IMR-90 (cell line): ENCODE measurements around the gene DHDH. TPM values are rescaled to one million over a fixed set of nuclear protein-coding genes. Genes with fewer than 3 reads are reported as not detected.
A peak's percentile ranks its signal among the peaks of the same experiment; 100 is the strongest.

Source experiments
- ATAC-seq: fragments of 200-7000 bp; cut with Tn5 transposase; 2 replicates; pipeline ENCODE4 v1.9.1; 2020; ENCODE audit warnings: low read depth, mild to moderate bottlenecking, moderate library complexity
- BruUV-seq: library from RNA; stranded (reverse); fragments of 400-500 nt; replicated peaks from 2 replicates; lab custom pipeline; 2021; lab: Mats Ljungman, UMichigan
- CTCF ChIA-PET: fragments of 300-600 bp; formaldehyde crosslinking; extraction: SDS; loops from one replicate; lab custom pipeline; 2021; ENCODE audit warnings: antibody characterized with exemption; lab: Yijun Ruan, JAX
- POLR2A ChIA-PET: fragments of 300-600 bp; sonication (Branson Sonifier 250); formaldehyde crosslinking; loops from one replicate; lab custom pipeline; 2022; ENCODE audit warnings: antibody characterized with exemption; ENCODE audit not compliant: unreplicated experiment; lab: Charles Lee
- DNase-seq: peaks from one replicate; pipeline ENCODE4 v3.0.0; 2013
- H2AFZ ChIP-seq: replicated peaks from 2 replicates; pipeline ENCODE3; 2013; ENCODE audit warnings: low read length, mild to moderate bottlenecking; ENCODE audit not compliant: poor library complexity
- H2AK5ac ChIP-seq: 2 replicates; pipeline ENCODE4 v1.6.1; 2013; ENCODE audit warnings: low read depth, low read length, inconsistent platforms
- H2AK9ac ChIP-seq: replicated peaks from 2 replicates; pipeline ENCODE3; 2013; ENCODE audit warnings: mild to moderate bottlenecking, low read depth, low read length, moderate library complexity; ENCODE audit not compliant: poor library complexity
- H2BK120ac ChIP-seq: 2 replicates; pipeline ENCODE4 v1.6.1; 2013; ENCODE audit warnings: low read depth, low read length, inconsistent platforms
- H2BK15ac ChIP-seq: 3 replicates; pipeline ENCODE4 v1.6.1; 2013; ENCODE audit warnings: low read depth, low read length, inconsistent platforms
- H2BK20ac ChIP-seq: 2 replicates; pipeline ENCODE4 v1.6.1; 2013; ENCODE audit warnings: low read depth, mild to moderate bottlenecking, inconsistent platforms, low read length, moderate library complexity
- H2BK5ac ChIP-seq: 2 replicates; pipeline ENCODE4 v1.6.1; 2013; ENCODE audit warnings: mild to moderate bottlenecking, low read depth, low read length, inconsistent platforms; ENCODE audit not compliant: poor library complexity, severe bottlenecking
- H3K14ac ChIP-seq: replicated peaks from 2 replicates; pipeline ENCODE4 v1.6.1; 2013; ENCODE audit warnings: low read depth, low read length, inconsistent platforms
- H3K18ac ChIP-seq: 2 replicates; pipeline ENCODE4 v1.6.1; 2013; ENCODE audit warnings: low read depth, low read length, control low read depth
- H3K23ac ChIP-seq: 2 replicates; pipeline ENCODE4 v1.6.1; 2013; ENCODE audit warnings: low read depth, low read length, inconsistent platforms
- H3K27ac ChIP-seq: 2 replicates; pipeline ENCODE4 v1.5.1; 2013; ENCODE audit warnings: mild to moderate bottlenecking, control low read depth, low read length; ENCODE audit not compliant: insufficient read depth
- H3K27me3 ChIP-seq: 2 replicates; pipeline ENCODE4 v1.6.1; 2013; ENCODE audit warnings: low read length; ENCODE audit not compliant: control insufficient read depth, insufficient read depth
- H3K36me3 ChIP-seq: 2 replicates; pipeline ENCODE4 v1.6.1; 2013; ENCODE audit warnings: low read length, mixed read lengths; ENCODE audit not compliant: control insufficient read depth, insufficient read depth
- H3K4ac ChIP-seq: 2 replicates; pipeline ENCODE4 v1.6.1; 2013; ENCODE audit warnings: low read depth, low read length, inconsistent platforms
- H3K4me1 ChIP-seq: 2 replicates; pipeline ENCODE4 v1.6.1; 2013; ENCODE audit warnings: low read length, mixed read lengths; ENCODE audit not compliant: control insufficient read depth, insufficient read depth
- H3K4me2 ChIP-seq: 2 replicates; pipeline ENCODE4 v1.6.1; 2013; ENCODE audit warnings: low read depth, mild to moderate bottlenecking, control low read depth, low read length, moderate library complexity
- H3K4me3 ChIP-seq: 2 replicates; pipeline ENCODE4 v1.5.1; 2013; ENCODE audit warnings: low read depth, mild to moderate bottlenecking, control low read depth, low read length, moderate library complexity; ENCODE audit not compliant: insufficient read depth
- H3K56ac ChIP-seq: 2 replicates; pipeline ENCODE4 v1.6.1; 2013; ENCODE audit warnings: low read length, inconsistent platforms; ENCODE audit not compliant: insufficient read depth; ENCODE audit errors: extremely low read depth
- H3K79me1 ChIP-seq, 2 experiments: 2 replicates each; pipeline ENCODE4 v1.6.1; 2013; ENCODE audit warnings: low read length in 2 of 2, inconsistent platforms in 1 of 2, low read depth in 1 of 2
- H3K9ac ChIP-seq: 2 replicates; pipeline ENCODE4 v1.6.1; 2013; ENCODE audit warnings: low read depth, low read length, control low read depth
- H3K9me1 ChIP-seq: 2 replicates; pipeline ENCODE4 v1.6.1; 2013; ENCODE audit warnings: low read length, inconsistent platforms; ENCODE audit not compliant: insufficient read depth
- H3K9me3 ChIP-seq: 2 replicates; pipeline ENCODE4 v1.6.1; 2013; ENCODE audit warnings: low read length; ENCODE audit not compliant: control insufficient read depth, insufficient read depth
- H4K20me1 ChIP-seq: 2 replicates; pipeline ENCODE4 v1.6.1; 2013; ENCODE audit warnings: low read length, inconsistent platforms; ENCODE audit not compliant: insufficient read depth
- H4K5ac ChIP-seq: 2 replicates; pipeline ENCODE4 v1.6.1; 2013; ENCODE audit warnings: mild to moderate bottlenecking, low read depth, low read length, control low read depth
- H4K8ac ChIP-seq, 2 experiments: 2 replicates each; pipeline ENCODE4 v1.6.1; 2013; ENCODE audit warnings: low read depth in 2 of 2, low read length in 2 of 2, control low read depth in 1 of 2, inconsistent platforms in 1 of 2
- H4K91ac ChIP-seq: 2 replicates; pipeline ENCODE4 v1.6.1; 2013; ENCODE audit warnings: low read depth, low read length, inconsistent platforms; ENCODE audit not compliant: insufficient read depth
- CHD1 ChIP-seq: IDR thresholded peaks from 2 replicates; pipeline ENCODE4 v1.6.1; 2012; ENCODE audit warnings: low read depth, low read length, improper control_type of control experiment
- MAFK ChIP-seq: IDR thresholded peaks from 2 replicates; pipeline ENCODE4 v1.6.1; 2012; ENCODE audit warnings: low read depth, low read length, improper control_type of control experiment
- MXI1 ChIP-seq: IDR thresholded peaks from 2 replicates; pipeline ENCODE4 v1.6.1; 2012; ENCODE audit warnings: low read depth, mild to moderate bottlenecking, low read length, moderate library complexity, borderline replicate concordance
- POLR2A ChIP-seq: IDR thresholded peaks from 2 replicates; pipeline ENCODE4 v1.6.1; 2012; ENCODE audit warnings: mild to moderate bottlenecking, low read depth, low read length
- RCOR1 ChIP-seq: IDR thresholded peaks from 2 replicates; pipeline ENCODE4 v1.6.1; 2012; ENCODE audit warnings: mild to moderate bottlenecking, low read length, improper control_type of control experiment; ENCODE audit not compliant: insufficient replicate concordance
- WGBS, 2 experiments: methylation state at CpG; one replicate each; pipeline versions ENCODE4 v1.1.5 to v1.1.7; 2013; ENCODE audit warnings: missing lambda C conversion rate in 2 of 2; ENCODE audit not compliant: insufficient read length in 1 of 2; ENCODE audit errors: extremely low coverage in 2 of 2; 5-methylcytosine and 5-hydroxymethylcytosine counted together
- dilution Hi-C: fragments of 300-500 bp; cut with HindIII; formaldehyde crosslinking; loops from one replicate; pipeline ENCODE4 v1.14.3; 2018; ENCODE audit warnings: low sequenced_read_pairs; ENCODE audit not compliant: unreplicated experiment
- in situ Hi-C: fragments of 300-500 bp; cut with MboI; formaldehyde crosslinking; loops from 3 replicates; pipeline ENCODE4 v1.14.3; 2019; ENCODE audit warnings: low sequenced_read_pairs, inconsistent platforms, mixed read lengths
- intact Hi-C: fragments of 100-400 bp; cut with micrococcal nuclease; formaldehyde crosslinking; loops from 2 replicates; pipeline ENCODE4 v1.10.0; 2022
- polyA plus RNA-seq, 3 experiments: library from polyadenylated mRNA; depleted of rRNA; stranded (reverse); fragments of >200 nt; gene quantifications; 2 replicates each; pipeline ENCODE4 v1.2.3, GENCODE V29; 2012; ENCODE audit warnings: low replicate concordance in 1 of 3
- total RNA-seq: library from RNA; depleted of rRNA; stranded (reverse); fragments of >200 nt; gene quantifications from 2 replicates; pipeline ENCODE4 v1.2.3, GENCODE V29; 2012
- TF ChIP-seq, protein P1 (sequence below): fragments of 150-350 bp; IDR thresholded peaks from 2 replicates; pipeline ENCODE4 v1.6.1; 2017; ENCODE audit warnings: mild to moderate bottlenecking, antibody characterized with exemption, low read length, low read depth

The DHDH gene
- total and polyA plus RNA-seq, 2 of the 4 experiments (the other 2 are of a cell fraction): 0.36 to 0.53 TPM

DNA sequence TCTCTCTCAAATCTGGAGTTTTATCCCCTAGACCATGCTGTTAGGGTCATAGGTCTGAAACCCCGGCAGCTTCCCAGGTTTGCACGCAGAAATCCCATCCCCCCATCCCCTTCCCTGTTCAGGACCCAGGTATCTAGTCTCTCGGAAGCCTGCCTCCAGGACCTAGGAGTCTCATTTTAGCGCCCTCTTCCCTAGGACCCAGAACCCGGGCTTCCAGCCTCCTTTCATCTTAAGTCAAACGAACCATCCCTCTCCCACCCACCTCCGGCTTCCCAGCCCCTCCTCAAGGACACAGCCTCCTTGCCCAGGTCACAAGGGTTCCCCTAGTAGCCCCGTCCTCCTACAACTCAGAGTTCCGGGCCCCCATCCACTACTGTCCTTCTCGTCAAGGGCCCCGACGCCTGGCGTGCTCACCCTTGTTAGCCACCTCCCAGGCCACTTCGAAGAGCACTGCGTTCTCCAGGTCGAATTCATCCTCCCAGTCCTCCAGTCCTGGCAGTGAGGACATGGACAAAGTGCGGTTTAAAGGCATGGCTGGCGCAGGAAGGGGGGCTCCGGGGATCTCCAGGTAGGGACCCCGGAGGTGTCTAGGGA lies 59.2 kb downstream of the DHDH start:
- H2BK15ac ChIP-seq: 0 out of 3 replicates have a peak overlapping the region, but pooled peaks have one; percentile 12
- peak overlapping the region; percentile 89 for H3K4me2 ChIP-seq
- peak overlapping the region; percentile 93 for H3K14ac ChIP-seq
- H2BK5ac ChIP-seq: peak overlapping the region; percentile 77
- H2AK5ac ChIP-seq: peak overlapping the region; percentile 93
- peaks cover 21 to 72% of the 10 kb centered on the region in 2 experiments for H3K79me1 ChIP-seq
- intact Hi-C loops (loop anchor here (5.0 to 10.0 kb wide), 3 partner anchors 65 to 212 kb away; partner anchors contain the start of genes CGB7 and KCNA7), dilution Hi-C loops (no loop called here), in situ Hi-C loops (no loop called here)
- 0 out of 2 replicates have a peak, but pooled peaks cover 3% of the 10 kb centered on the region for H3K9me1 ChIP-seq
- peak overlapping the region; percentile 41; the same call in 1 of the 2 replicates for H4K5ac ChIP-seq
- peak overlapping the region; percentile 78 for H3K4me3 ChIP-seq
- ChIA-PET POLR2A (interaction anchor here (0.9 to 1.1 kb wide), 2 partner anchors 25 to 118 kb away, joined by 3 read pairs; no protein-coding TSS in a partner anchor), CTCF (interaction anchor here (0.8 to 1.9 kb wide), 10 partner anchors 9 to 277 kb away, joined by 3 to 9 read pairs (median 5); no protein-coding TSS in a partner anchor)
- peak overlapping the region; percentile 39; the same call in 1 of the 2 replicates for H2BK120ac ChIP-seq
- WGBS, 2 experiments: 0% methylated on average over 5 of the region's 20 CpGs; no CpG with 5 or more reads in 1 of the 2 experiments
- H3K4ac ChIP-seq: peak overlapping the region; percentile 93
- no peaks in the 10 kb centered on the region for H3K9me3 ChIP-seq
- H2BK20ac ChIP-seq: no peak overlapping the region
- ATAC-seq (no peak), DNase-seq (no peak)
- peak overlapping the region; percentile 88 for H2AFZ ChIP-seq
- peak overlapping the region; percentile 94 for H2AK9ac ChIP-seq
- H4K8ac ChIP-seq: peak overlapping the region; percentile 48 to 64
- no peaks in the 10 kb centered on the region for H3K27me3 ChIP-seq
- peak overlapping the region; percentile 92 for H3K9ac ChIP-seq
- H3K4me1 ChIP-seq: peaks cover 12% of the 10 kb centered on the region
- H3K23ac ChIP-seq: peak overlapping the region; percentile 94
- H3K56ac ChIP-seq: peak overlapping the region; percentile 63
- H3K18ac ChIP-seq: peak overlapping the region; percentile 14; the same call in 1 of the 2 replicates
- peaks cover 20% of the 10 kb centered on the region for H4K20me1 ChIP-seq
- H4K91ac ChIP-seq: peak overlapping the region; percentile 91
- TF ChIP-seq, protein P1, sequence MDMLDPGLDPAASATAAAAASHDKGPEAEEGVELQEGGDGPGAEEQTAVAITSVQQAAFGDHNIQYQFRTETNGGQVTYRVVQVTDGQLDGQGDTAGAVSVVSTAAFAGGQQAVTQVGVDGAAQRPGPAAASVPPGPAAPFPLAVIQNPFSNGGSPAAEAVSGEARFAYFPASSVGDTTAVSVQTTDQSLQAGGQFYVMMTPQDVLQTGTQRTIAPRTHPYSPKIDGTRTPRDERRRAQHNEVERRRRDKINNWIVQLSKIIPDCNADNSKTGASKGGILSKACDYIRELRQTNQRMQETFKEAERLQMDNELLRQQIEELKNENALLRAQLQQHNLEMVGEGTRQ: no peak
- TF ChIP-seq MXI1 (peak; percentile 18; the same call in 1 of the 2 replicates), POLR2A (no peak; the same call in 1 of the 2 replicates), RCOR1 (no peak), CHD1 (0 out of 2 replicates have a peak, but pooled peaks have one; percentile 29), MAFK (no peak)
- no TSS peak for BruUV-seq
- H3K36me3 ChIP-seq: peaks cover 18% of the 10 kb centered on the region
- H3K27ac ChIP-seq: peak overlapping the region; percentile 85
